NCI-H748 (cell line): ENCODE results near the gene SMIM14.
"Not testable (repeated sequence)": the region's sequence is repeated elsewhere in the genome, so short reads cannot be mapped to it uniquely, and the experiment has no call there.

Experiments
- DNase-seq: peaks from one replicate; lab custom pipeline; 2025; ENCODE audit not compliant: unreplicated experiment; lab: John Stamatoyannopoulos, UW

The SMIM14 gene

GRCh38 chr4:39504538-39504937 is 134.1 kb downstream of the SMIM14 start:
- no peak for DNase-seq

GRCh38 chr4:39502664-39503035 is 136.0 kb downstream of the SMIM14 start:
- not testable (repeated sequence) for DNase-seq

- no peak for DNase-seq
These were observed 136.5 kb downstream of the SMIM14 start for GRCh38 chr4:39502019-39502663.

- DNase-seq = no peak
These were observed 140.0 kb downstream of the SMIM14 start for GRCh38 chr4:39498727-39499020.

- no peak for DNase-seq
These were observed 140.5 kb downstream of the SMIM14 start for GRCh38 chr4:39497909-39498726.
